ENCODE measurements around the gene RIPPLY3. TPM values are rescaled to one million over a fixed set of nuclear protein-coding genes. Genes with fewer than 3 reads are reported as not detected.
"Not testable (repeated sequence)": the region's sequence is repeated elsewhere in the genome, so short reads cannot be mapped to it uniquely, and the experiment has no call there.

RIPPLY3 gene
- total RNA-seq, 1 donor from 2014 or later = 0.26 TPM

GRCh38 chr21:37009740-37010341, 3.3 kb downstream of the RIPPLY3 start:
- peaks cover 34% of the 10 kb centered on the region for H3K27me3 Mint-ChIP-seq
- H3K4me3 Mint-ChIP-seq = peak overlapping the region; percentile 74
- DNase-seq = peak; percentile 94
- H3K36me3 Mint-ChIP-seq (ENCODE audit: low read depth) = no peaks in the 10 kb centered on the region
- no peaks in the 10 kb centered on the region for H3K9me3 Mint-ChIP-seq
- intact Hi-C loops (cut with micrococcal nuclease) = loop anchor here (1.0 to 5.0 kb wide), 4 partner anchors 33 to 303 kb away; partner anchors contain the start of gene HLCS
- H3K27ac Mint-ChIP-seq = no peak overlapping the region
- H3K4me1 Mint-ChIP-seq = peaks cover 6% of the 10 kb centered on the region

- Mint-ChIP-seq H3K27ac (no peak overlapping the region), H3K9me3 (no peaks in the 10 kb centered on the region), H3K27me3 (peaks cover 3% of the 10 kb centered on the region), H3K4me1 (no peaks in the 10 kb centered on the region), H3K4me3 (no peak overlapping the region), H3K36me3 (ENCODE audit: low read depth) (no peaks in the 10 kb centered on the region)
- DNase-seq = no peak
- intact Hi-C loops (cut with micrococcal nuclease) = no loop called here
Measured at GRCh38 chr21:37017951-37018679, 11.6 kb downstream of the RIPPLY3 start.

DNA sequence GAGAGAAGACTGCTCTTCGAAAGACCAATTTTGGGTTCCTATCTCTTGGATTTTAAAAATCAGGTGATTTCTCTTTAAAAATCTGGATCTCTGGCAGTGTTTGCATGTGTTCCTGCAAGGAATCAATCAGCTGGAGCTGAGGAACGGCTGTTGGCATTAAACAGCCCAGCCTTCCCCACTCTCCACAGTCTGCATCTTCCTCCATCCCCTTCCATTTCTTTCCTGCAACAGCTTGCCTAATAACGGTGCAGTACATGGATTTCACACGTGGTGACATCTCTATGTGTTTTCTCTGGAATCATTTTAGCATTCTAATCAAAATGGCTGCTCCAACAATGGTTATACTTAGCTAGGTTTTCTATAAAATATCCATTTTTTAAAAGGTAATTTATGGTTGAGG, 20.0 kb downstream of the RIPPLY3 start:
- no peak overlapping the region for H3K27ac Mint-ChIP-seq
- H3K27me3 Mint-ChIP-seq = peaks cover 9% of the 10 kb centered on the region
- no peaks in the 10 kb centered on the region for H3K36me3 Mint-ChIP-seq (ENCODE audit: low read depth)
- H3K9me3 Mint-ChIP-seq = peaks cover 3% of the 10 kb centered on the region
- H3K4me1 Mint-ChIP-seq = no peaks in the 10 kb centered on the region
- intact Hi-C loops (cut with micrococcal nuclease) = no loop called here
- H3K4me3 Mint-ChIP-seq = no peak overlapping the region
- no peak for DNase-seq

- Mint-ChIP-seq H3K9me3 (peaks cover under 1% of the 10 kb centered on the region), H3K36me3 (ENCODE audit: low read depth) (no peaks in the 10 kb centered on the region), H3K27me3 (peaks cover 11% of the 10 kb centered on the region), H3K4me1 (no peaks in the 10 kb centered on the region), H3K27ac (no peak overlapping the region), H3K4me3 (no peak overlapping the region)
- DNase-seq = no peak
- intact Hi-C loops (cut with micrococcal nuclease) = no loop called here
Measured at GRCh38 chr21:37028570-37028969, 22.1 kb downstream of the RIPPLY3 start.

DNA sequence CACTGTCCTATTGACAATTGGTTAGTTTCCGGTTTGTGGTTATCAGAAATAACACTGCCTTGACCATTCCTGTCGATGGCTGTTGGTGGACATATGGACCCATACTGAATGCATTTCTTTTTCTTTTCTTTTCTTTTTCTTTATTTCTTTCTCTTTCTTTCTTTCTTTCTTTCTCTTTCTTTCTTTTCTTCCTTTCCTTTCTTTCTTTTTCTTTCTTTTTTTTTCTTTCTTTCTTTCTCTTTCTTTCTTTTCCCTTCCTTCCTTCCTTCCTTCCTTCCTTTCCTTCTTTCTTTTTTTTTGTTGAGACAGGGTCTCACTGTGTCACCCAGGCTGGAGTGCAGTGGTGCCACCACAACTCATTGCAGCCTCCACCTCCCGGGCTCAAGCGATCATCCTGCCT, 24.4 kb downstream of the RIPPLY3 start:
- H3K9me3 Mint-ChIP-seq = no peaks in the 10 kb centered on the region
- H3K4me3 Mint-ChIP-seq = no peak overlapping the region
- no peaks in the 10 kb centered on the region for H3K4me1 Mint-ChIP-seq
- intact Hi-C loops (cut with micrococcal nuclease) = no loop called here
- no peak for DNase-seq
- peaks cover 9% of the 10 kb centered on the region for H3K27me3 Mint-ChIP-seq
- no peaks in the 10 kb centered on the region for H3K36me3 Mint-ChIP-seq (ENCODE audit: low read depth)
- H3K27ac Mint-ChIP-seq = no peak overlapping the region

DNA sequence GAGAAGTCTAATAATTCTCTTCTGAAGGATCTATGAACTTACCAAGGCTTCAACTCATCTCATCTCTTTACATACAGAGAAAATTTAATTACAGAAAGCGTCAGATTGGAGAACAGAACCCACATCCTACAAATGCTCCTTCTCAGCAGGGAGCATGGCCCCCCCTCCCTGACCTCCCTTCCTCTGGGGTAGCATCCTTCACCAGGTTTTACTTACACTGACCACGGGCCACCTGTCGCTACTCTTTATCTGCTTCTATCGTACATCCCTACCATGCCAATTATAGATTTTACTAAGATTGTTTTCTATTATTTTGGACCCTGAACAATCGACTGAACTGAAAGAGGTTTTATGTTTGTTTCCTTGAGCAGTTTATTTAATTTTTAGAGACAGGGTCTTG, 25.8 kb downstream of the RIPPLY3 start:
- Mint-ChIP-seq H3K9me3 (no peaks in the 10 kb centered on the region), H3K4me3 (no peak overlapping the region), H3K4me1 (no peaks in the 10 kb centered on the region), H3K27ac (no peak overlapping the region), H3K27me3 (peaks cover 7% of the 10 kb centered on the region), H3K36me3 (ENCODE audit: low read depth) (no peaks in the 10 kb centered on the region)
- DNase-seq = no peak
- intact Hi-C loops (cut with micrococcal nuclease) = no loop called here

DNA sequence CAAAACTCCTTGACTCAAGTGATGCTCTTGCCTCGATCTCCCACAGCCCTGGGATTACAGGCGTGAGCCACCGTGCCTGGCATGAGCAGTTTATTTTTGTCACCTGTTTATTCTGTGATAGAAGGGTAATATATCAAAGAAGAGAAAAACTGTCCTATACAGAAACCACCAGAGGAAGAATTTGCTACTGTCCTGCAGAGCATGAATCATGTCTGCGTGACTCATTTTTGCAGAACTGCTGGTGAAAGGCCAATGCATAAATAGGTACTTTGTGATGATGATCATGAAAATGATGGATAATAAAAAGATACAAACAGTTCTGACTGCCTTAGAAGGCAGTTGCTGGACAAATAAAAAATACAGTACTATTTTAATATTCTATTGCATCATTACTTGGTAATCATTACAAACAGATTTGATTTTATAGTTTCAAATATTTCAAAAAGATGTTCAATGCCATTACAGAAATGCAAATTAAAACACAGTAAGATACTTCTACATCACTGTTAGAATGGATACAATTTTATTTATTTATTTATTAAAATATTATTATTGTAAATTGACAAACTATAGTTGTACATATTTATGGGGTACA, 26.5 kb downstream of the RIPPLY3 start:
- intact Hi-C loops (cut with micrococcal nuclease) = no loop called here
- Mint-ChIP-seq H3K27me3 (peaks cover 9% of the 10 kb centered on the region), H3K9me3 (no peaks in the 10 kb centered on the region), H3K27ac (no peak overlapping the region), H3K4me3 (no peak overlapping the region), H3K4me1 (no peaks in the 10 kb centered on the region), H3K36me3 (ENCODE audit: low read depth) (no peaks in the 10 kb centered on the region)
- no peak for DNase-seq

GRCh38 chr21:37034394-37034793, 27.9 kb downstream of the RIPPLY3 start:
- H3K4me1 Mint-ChIP-seq; H3K36me3 Mint-ChIP-seq (ENCODE audit: low read depth); H3K9me3 Mint-ChIP-seq; H3K27ac Mint-ChIP-seq; H3K4me3 Mint-ChIP-seq; H3K27me3 Mint-ChIP-seq; intact Hi-C loops (cut with micrococcal nuclease); DNase-seq: not testable (repeated sequence)

DNA sequence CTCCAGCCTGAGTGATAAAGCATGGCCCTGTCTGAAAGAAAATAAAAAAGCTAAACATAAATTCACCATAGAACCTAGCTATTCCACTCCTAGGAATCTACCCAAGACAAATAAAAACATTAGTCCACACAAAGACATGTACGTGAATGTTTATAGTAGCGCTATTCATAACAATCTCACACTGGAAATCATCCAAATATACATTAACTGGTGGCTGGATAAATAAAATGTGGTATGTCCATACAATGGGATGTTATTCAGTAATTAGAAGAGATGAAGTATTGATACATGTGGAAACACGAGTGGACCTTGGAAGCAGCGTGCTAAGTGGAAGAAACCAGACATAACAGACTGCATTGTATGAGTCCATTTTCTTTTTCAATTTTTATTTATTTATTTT, 29.7 kb downstream of the RIPPLY3 start:
- DNase-seq = no peak
- no peaks in the 10 kb centered on the region for H3K36me3 Mint-ChIP-seq (ENCODE audit: low read depth)
- no peaks in the 10 kb centered on the region for H3K9me3 Mint-ChIP-seq
- intact Hi-C loops (cut with micrococcal nuclease) = no loop called here
- H3K4me1 Mint-ChIP-seq = no peaks in the 10 kb centered on the region
- no peak overlapping the region for H3K27ac Mint-ChIP-seq
- H3K4me3 Mint-ChIP-seq = no peak overlapping the region
- peaks cover 6% of the 10 kb centered on the region for H3K27me3 Mint-ChIP-seq

- H3K9me3 Mint-ChIP-seq = no peaks in the 10 kb centered on the region
- intact Hi-C loops (cut with micrococcal nuclease) = no loop called here
- no peaks in the 10 kb centered on the region for H3K4me1 Mint-ChIP-seq
Measured at GRCh38 chr21:37039411-37040075, 33.0 kb downstream of the RIPPLY3 start.

DNA sequence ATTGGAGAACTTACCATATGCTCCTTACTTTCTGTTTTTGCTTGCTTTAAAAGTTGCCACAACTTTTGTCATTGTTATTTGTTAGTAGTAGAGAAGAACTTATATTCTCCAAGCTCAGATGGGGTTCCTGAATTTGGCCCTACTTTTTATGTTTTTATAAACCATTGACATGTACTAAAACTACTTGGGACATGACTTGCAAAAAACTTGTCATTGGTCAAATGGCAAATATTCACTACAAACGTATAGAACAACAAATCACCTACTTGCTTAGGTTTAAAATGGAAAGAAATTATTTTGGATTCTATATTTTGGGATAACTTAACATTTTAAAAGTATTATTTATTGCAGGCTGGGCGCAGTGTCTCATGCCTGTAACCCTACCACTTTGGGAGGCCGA, 33.7 kb downstream of the RIPPLY3 start:
- Mint-ChIP-seq H3K27me3 (peaks cover 5% of the 10 kb centered on the region), H3K36me3 (ENCODE audit: low read depth) (no peaks in the 10 kb centered on the region), H3K9me3 (no peaks in the 10 kb centered on the region), H3K27ac (no peak overlapping the region), H3K4me1 (peaks cover 5% of the 10 kb centered on the region), H3K4me3 (no peak overlapping the region)
- DNase-seq = no peak
- intact Hi-C loops (cut with micrococcal nuclease) = no loop called here

More at GRCh38 chr21:37039411-37040075, 33.0 kb downstream of the RIPPLY3 start:
- Mint-ChIP-seq H3K27me3 (peaks cover 5% of the 10 kb centered on the region), H3K36me3 (ENCODE audit: low read depth) (no peaks in the 10 kb centered on the region), H3K4me3 (no peak overlapping the region), H3K27ac (no peak overlapping the region)
- DNase-seq = no peak

DNA sequence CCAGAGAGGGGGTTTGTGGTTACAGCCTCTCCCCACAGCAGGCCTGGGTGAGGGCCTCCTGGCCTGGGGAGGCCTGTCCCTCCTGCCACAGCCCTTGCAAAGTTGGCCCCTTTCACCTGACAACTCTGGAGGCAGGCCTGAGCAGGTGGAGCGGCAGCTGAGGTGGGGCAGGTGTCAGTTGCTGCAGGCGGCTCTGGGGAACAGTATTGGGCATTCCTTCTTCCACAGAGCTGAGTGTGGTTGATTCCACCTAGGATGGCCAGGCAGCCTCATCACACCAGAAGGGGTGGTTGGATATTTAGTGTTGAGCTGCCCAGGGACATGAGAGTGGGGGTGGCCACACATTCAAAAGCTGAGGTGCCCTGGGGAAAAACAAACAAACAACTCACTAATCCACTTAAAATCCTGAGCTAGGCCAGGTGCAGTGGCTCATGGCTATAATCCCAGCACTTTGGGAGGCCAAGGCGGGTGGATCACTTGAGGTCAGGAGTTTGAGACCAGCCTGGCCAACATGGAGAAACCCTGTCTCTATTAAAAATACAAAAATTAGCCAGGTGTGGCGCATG, 35.3 kb downstream of the RIPPLY3 start:
- no peaks in the 10 kb centered on the region for H3K9me3 Mint-ChIP-seq
- H3K27ac Mint-ChIP-seq = no peak overlapping the region
- H3K36me3 Mint-ChIP-seq (ENCODE audit: low read depth) = no peaks in the 10 kb centered on the region
- intact Hi-C loops (cut with micrococcal nuclease) = no loop called here
- peaks cover 7% of the 10 kb centered on the region for H3K27me3 Mint-ChIP-seq
- no peak overlapping the region for H3K4me3 Mint-ChIP-seq
- DNase-seq = no peak
- peaks cover 8% of the 10 kb centered on the region for H3K4me1 Mint-ChIP-seq

- peaks cover 17% of the 10 kb centered on the region for H3K27me3 Mint-ChIP-seq
- H3K9me3 Mint-ChIP-seq = no peaks in the 10 kb centered on the region
- no peak overlapping the region for H3K27ac Mint-ChIP-seq
- no peaks in the 10 kb centered on the region for H3K36me3 Mint-ChIP-seq (ENCODE audit: low read depth)
- H3K4me3 Mint-ChIP-seq = no peak overlapping the region
- no peak for DNase-seq
- H3K4me1 Mint-ChIP-seq = peaks cover 8% of the 10 kb centered on the region
- intact Hi-C loops (cut with micrococcal nuclease) = no loop called here
Measured at GRCh38 chr21:37043818-37044217, 37.3 kb downstream of the RIPPLY3 start.

DNA sequence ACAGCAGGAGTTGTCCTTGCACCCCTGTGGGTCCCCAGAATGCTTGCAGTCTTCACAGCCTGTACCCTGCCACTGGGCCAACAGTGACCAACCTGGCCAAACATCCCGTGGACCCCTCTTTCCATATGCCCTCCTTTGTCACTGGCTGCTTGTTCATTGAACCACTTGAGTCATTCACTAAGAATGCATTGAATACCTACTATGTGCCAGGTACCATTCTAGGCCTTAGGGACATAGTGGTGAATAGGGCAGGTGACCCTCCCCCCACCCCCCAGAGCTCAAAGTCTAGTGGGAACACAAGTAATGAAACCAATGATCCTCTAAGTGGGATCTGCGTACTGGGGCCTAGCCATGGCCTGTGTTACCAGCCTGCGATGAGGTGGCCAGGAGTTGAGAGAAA, 38.1 kb downstream of the RIPPLY3 start:
- Mint-ChIP-seq H3K27me3 (peaks cover 22% of the 10 kb centered on the region), H3K36me3 (ENCODE audit: low read depth) (no peaks in the 10 kb centered on the region), H3K4me3 (no peak overlapping the region), H3K9me3 (no peaks in the 10 kb centered on the region), H3K27ac (no peak overlapping the region), H3K4me1 (peaks cover 8% of the 10 kb centered on the region)
- intact Hi-C loops (cut with micrococcal nuclease) = no loop called here
- DNase-seq = no peak

Measured in activated CD4-positive, alpha-beta T cell treated with anti-CD3 and anti-CD28 coated beads, Interleukin-2, amount 10 ng/mL, durations not matched to agents 24 days and 14 days (primary cell).